GM10847 (cell line): ENCODE measurements around the gene CAPS2.

ENCODE experiments used
- POLR2A ChIP-seq: IDR thresholded peaks from 2 replicates; pipeline ENCODE4 v1.6.1; 2011; ENCODE audit not compliant: insufficient read length; ENCODE audit errors: extremely low read depth

The CAPS2 gene

GRCh38 chr12:75329918-75330826 is at the start of gene CAPS2:
Gene CAPS2, minus strand, starts transcription at chr12:75330324. Its CDS starts 3,826 bp downstream, at chr12:75326498.
- no peak for TF ChIP-seq POLR2A

DNA sequence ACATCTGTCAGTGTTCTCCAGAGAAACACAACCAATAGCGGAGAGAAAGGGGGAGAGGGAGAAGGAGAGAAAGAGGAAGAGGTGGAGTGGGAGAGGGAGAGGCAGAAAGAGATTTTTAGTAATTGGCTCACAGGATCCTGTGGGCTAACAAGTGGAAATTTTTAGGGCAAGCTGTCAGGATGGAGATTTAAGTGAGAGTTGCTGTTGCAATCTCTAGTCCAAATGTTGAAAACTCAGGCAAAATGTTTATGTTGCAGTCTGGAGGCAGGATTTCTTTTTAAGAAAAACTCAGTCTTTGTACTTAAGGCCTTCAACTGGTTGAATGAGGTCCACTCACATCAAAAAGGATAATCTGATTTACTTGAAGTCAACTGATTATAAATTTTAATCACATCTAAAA is 48.2 kb upstream of the CAPS2 start:
- TF ChIP-seq POLR2A = no peak

GRCh38 chr12:75374971-75375370 is 44.8 kb upstream of the CAPS2 start:
- TF ChIP-seq POLR2A = no peak

- TF ChIP-seq POLR2A = no peak
Observed at GRCh38 chr12:75366629-75367028, 36.5 kb upstream of the CAPS2 start.

GRCh38 chr12:75364919-75365318 is 34.8 kb upstream of the CAPS2 start:
- TF ChIP-seq POLR2A = no peak

- no peak for TF ChIP-seq POLR2A
Observed at GRCh38 chr12:75361408-75361807, 31.3 kb upstream of the CAPS2 start.

DNA sequence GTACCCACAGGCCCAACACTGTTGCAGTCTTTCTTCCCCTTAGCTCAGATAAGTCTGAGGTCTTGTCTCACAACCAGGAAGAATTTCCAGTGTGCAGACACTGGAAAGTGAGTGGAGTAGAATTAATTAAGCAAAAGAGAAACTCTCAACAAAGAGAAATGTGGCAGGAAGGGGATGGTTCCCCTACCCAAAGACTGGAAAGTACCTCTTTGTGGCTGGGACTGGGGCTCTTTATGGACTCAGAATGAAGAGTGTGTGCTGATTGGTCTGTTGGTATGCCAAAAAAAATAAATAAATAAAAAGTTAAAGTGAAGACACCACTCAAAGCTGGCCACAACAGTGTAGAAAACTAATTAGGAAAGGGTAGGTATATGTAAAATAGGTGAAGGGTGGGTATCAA is 30.8 kb upstream of the CAPS2 start:
- TF ChIP-seq POLR2A = no peak

DNA sequence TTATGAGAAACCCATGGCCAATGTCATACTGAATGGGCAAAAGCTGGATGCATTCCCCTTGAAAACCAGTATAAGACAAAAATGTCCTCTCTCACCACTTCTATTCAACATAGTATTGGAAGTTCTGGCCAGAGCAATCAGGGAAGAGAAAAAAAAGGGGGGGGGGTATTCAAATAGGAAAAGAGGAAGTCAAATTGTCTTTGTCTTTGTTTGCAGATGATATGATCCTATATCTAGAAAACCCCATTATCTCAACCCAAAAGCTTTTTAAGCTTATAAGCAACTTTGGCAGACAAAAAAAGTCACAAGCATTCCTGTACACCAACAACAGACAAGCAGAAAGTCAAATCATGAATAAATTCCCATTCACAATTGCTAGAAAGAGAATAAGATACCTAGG is 23.9 kb upstream of the CAPS2 start:
- no peak for TF ChIP-seq POLR2A

- no peak for TF ChIP-seq POLR2A
Observed at GRCh38 chr12:75350413-75350812, 20.3 kb upstream of the CAPS2 start.

- TF ChIP-seq POLR2A = no peak
Observed at GRCh38 chr12:75349946-75350345, 19.8 kb upstream of the CAPS2 start.

DNA sequence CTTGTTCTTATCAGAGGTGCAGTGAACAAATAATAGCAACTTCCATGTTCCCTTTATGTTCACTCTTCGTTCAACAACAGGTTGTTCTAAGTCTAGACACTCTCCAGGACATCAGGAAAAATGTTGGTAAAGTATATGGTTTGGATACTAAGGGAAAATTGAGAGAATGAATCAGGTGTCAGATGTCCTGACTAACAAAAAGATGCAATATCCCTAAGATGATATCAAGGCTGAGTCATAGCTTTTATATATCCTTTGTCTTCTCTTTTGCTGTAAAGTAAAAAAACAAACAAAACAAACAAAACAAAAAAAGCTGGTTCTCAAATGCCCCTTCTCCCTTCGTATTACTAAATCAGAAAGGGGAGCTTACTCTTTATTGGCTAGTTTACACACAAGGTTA is 15.4 kb upstream of the CAPS2 start:
- no peak for TF ChIP-seq POLR2A

GRCh38 chr12:75341873-75342272 is 11.7 kb upstream of the CAPS2 start:
- no peak for TF ChIP-seq POLR2A

- no peak for TF ChIP-seq POLR2A
Observed at GRCh38 chr12:75337905-75338304, 7.8 kb upstream of the CAPS2 start.

DNA sequence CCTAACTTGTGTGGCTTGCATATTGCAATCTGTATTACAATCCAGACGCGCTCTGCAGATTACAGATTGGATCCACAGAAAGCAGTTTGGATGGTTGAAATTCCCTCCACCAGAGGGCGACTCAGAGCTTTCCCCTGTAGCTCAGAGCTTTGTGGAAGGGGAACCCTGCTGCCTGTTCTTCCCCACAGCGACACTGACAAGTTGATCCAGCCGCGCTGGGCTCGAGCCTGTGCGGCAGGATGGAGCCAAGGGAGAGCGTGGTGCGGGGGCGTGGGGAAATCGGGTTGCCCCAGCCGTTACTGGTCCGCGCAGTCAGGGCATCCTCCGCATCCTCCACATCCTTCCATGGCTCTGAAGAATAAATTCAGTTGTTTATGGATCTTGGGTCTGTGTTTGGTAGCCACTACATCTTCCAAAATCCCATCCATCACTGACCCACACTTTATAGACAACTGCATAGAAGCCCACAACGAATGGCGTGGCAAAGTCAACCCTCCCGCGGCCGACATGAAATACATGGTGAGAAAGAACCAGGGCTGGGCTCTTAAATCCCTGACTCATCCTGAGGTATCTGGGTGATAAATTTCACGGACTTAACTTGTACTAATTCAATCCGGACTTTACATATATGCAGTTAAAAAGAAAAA is 4.4 kb upstream of the CAPS2 start, which contains the start of gene GLIPR1L1:
TSS of gene GLIPR1L1 (plus strand) at position 287 of the 647 bp plus-strand sequence. CDS start at position 346, 59 bp downstream.
- no peak for TF ChIP-seq POLR2A

DNA sequence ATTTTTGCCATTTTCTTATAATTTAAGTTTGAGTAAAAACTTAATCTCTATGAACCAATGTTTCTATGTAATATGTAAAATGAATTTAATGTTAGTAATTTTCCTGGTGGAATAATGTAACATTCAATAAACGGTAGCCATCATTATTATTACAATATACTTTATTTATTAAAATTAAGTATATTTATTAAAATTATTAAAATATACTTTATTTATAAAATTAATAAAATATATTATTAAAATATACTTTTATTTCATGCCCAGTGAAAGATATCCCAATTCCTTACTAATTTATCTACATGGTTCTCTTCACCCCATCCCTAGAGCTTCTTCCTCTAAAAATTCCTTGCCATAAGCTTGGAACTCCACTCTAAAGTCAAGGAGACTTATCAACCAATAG is 2.5 kb downstream of the CAPS2 start:
- TF ChIP-seq POLR2A = no peak

DNA sequence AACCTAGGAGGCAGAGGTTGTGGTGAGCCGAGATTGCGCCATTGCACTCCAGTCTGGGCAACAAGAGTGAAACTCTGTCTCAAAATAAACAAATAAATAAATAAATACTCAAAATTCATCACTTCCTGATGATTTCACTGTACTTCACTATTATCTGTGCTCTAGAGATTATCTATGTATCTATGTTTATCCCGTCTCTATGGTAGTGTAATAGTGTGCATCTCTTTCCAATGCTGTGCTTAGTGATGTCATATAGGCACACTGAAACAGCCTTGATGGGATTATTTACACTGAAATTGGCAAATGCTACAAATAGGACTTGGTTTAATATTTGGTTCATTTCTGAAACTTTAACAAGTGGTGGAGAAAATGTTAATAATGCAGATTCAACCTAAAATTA is 6.5 kb downstream of the CAPS2 start:
- no peak for TF ChIP-seq POLR2A

DNA sequence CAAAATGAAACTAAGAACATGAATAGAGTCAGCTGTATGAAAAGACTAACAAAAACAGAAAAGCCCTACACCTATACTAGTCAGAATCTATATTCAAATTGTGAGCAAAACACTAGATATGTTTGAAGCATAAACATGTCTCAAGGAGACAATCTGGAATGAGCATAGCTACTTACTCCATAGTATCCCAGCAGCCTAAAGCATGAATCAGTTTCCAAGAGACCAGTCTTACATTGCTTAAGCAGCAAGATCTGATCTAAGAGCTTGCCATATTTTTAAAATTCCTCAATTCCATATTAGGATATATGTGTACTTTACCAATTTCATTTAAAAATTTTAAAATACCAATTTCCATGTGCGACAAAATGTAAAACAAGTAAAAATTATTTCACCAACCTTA is 7.7 kb downstream of the CAPS2 start:
- TF ChIP-seq POLR2A = no peak

- no peak for TF ChIP-seq POLR2A
Observed at GRCh38 chr12:75317784-75318183, 12.3 kb downstream of the CAPS2 start.
